Subcutaneous abdominal adipose tissue (tissue), 5 donors: ENCODE data around the gene PMPCA.

Experiments
- H3K27ac ChIP-seq: one replicate; pipeline ENCODE4 v1.7.0; 2013; ENCODE audit warnings: low read depth, mild to moderate bottlenecking, inconsistent platforms, low read length, moderate library complexity
- H3K27me3 ChIP-seq, 5 donors: one replicate each; pipeline ENCODE4 v1.7.0; 2013; ENCODE audit warnings: low read length in 5 of 5, inconsistent platforms in 1 of 5; ENCODE audit not compliant: control insufficient read depth in 5 of 5, insufficient read depth in 4 of 5
- H3K36me3 ChIP-seq, 5 donors: one replicate each; pipeline ENCODE4 v1.7.0; 2013; ENCODE audit warnings: low read length in 5 of 5; ENCODE audit not compliant: control insufficient read depth in 5 of 5, insufficient read depth in 5 of 5
- H3K4me1 ChIP-seq, 5 donors: one replicate each; pipeline ENCODE4 v1.7.0; 2013; ENCODE audit warnings: low read length in 5 of 5, mild to moderate bottlenecking in 3 of 5, moderate library complexity in 1 of 5; ENCODE audit not compliant: control insufficient read depth in 5 of 5, insufficient read depth in 5 of 5
- H3K4me3 ChIP-seq, 5 donors: one replicate each; pipeline ENCODE4 v1.7.0; 2013; ENCODE audit warnings: low read length in 5 of 5, low read depth in 1 of 5
- H3K9ac ChIP-seq, 5 donors: one replicate each; pipeline ENCODE4 v1.7.0; 2013; ENCODE audit warnings: low read length in 5 of 5, mild to moderate bottlenecking in 4 of 5, moderate library complexity in 3 of 5
- H3K9me3 ChIP-seq, 5 donors: one replicate each; pipeline ENCODE4 v1.7.0; 2013; ENCODE audit warnings: low read length in 5 of 5; ENCODE audit not compliant: control insufficient read depth in 5 of 5
- donor health status: healthy.
- donor health status: healthy.
- donor health status: healthy.
- donor health status: healthy.
- donor health status: healthy.

PMPCA gene

DNA sequence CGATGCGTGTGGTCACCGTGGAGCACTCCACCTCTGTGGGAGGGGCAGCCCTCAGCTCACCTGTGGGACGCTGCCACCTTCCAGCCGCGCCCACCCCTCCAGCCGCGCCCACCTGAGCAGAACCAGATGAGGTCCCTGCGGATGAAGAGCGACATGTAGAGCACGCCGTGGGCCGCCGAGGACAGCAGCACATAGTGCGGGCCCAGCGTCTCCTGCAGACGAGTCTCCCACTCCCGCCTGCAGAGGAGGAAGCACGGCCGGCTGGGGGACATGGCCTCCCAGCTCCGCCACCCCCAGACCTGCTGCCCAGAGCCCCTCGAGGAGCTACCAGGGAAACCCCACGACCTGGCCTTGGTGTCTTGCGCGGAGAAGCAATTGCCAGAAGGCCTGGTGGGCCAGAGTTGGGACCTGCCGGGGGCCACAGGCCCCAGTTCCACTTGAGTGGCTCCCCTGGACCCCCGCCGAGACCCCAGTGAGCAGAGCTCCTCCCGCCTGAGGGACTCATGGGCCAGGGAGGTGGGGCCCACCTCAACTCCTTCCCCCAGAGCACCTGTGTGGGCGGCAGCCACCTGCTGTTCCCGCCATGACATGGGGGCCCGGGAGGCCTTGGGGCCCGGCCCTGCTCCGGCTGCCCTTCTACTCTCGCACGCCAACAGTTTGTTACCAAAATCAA lies 22.7 kb downstream of the PMPCA start:
- no peak overlapping the region for H3K4me3 ChIP-seq
- peaks cover 0 to 53% (median 44%) of the 10 kb centered on the region in 5 donors for H3K36me3 ChIP-seq
- H3K27ac ChIP-seq, result no peak overlapping the region
- no peaks in the 10 kb centered on the region for H3K9me3 ChIP-seq
- peaks cover 9 to 26% (median 22%) of the 10 kb centered on the region in 5 donors for H3K4me1 ChIP-seq
- no peak overlapping the region for H3K9ac ChIP-seq
- no peaks in the 10 kb centered on the region for H3K27me3 ChIP-seq

DNA sequence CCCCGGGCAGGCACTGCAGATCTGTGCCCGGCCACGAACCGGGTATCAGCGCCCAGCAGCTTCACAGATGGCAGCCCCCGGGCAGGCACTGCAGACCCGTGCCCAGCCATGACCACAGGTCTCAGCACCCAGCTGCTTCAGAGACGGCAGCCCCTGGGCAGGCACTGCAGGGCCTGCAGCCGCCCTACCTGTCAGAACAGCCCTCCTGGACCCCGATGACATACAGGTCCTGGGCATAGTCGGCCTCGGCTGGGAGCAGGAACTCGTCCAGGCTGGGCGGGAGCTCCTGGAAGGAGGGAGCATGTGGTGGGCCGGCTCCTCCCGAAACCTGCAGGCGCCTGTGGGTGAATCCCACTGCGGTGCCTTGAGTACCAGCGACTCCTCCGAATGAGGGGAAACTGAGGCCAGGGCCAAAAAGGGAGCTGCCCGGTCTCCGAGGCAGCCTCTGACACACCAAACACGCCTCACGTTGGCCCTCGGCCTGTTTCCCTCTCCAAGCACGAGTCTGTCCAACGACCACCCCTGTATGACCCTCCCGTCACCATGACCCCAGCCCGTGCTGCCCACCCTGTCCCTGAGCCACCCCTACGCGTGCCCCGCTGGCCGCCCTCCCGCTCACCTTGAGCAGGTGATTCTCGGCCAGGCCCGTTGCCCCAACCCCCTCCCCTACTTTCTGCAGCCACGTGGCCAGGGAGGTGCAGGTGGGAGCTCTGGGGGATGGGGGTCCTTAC lies 23.6 kb downstream of the PMPCA start:
- peaks cover 0 to 49% (median 40%) of the 10 kb centered on the region in 5 donors for H3K36me3 ChIP-seq
- H3K9ac ChIP-seq, result no peak overlapping the region
- no peaks in the 10 kb centered on the region for H3K27me3 ChIP-seq
- no peak overlapping the region for H3K4me3 ChIP-seq
- no peak overlapping the region for H3K27ac ChIP-seq
- no peaks in the 10 kb centered on the region for H3K9me3 ChIP-seq
- H3K4me1 ChIP-seq, result peaks cover 9 to 34% (median 31%) of the 10 kb centered on the region in 5 donors

DNA sequence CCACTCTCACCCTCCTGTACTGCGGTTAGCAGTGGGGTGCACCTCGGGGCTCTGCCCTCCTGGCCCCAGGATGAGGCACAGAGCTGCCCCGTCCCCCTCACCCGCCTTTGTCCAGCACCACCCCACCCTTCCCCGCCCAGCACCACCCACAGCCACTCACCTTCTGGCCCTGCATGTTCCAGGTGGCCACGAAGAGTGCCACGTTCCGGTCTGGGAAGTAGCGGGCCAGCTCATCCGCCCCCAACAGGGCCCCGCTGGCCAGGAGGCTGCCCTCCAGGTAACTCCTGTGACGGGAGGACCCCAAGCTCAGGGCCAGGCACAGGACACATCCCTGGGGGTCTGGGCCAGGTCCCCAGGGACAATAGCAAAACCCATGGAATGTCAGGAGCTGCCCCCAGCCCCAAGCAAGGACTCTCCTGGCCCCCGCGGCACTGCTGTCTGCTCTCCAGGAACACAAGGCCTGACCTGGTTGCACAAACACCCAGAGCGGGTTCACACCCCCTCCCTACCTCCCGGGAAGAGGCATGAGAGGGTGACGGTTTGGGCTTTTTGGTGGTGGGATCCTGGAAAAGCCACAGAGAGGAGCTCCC lies 24.2 kb downstream of the PMPCA start:
- Histone ChIP-seq H3K27ac (no peak overlapping the region), H3K36me3 (peaks cover 0 to 43% (median 33%) of the 10 kb centered on the region in 5 donors), H3K27me3 (no peaks in the 10 kb centered on the region), H3K9me3 (no peaks in the 10 kb centered on the region), H3K4me1 (peaks cover 9 to 36% (median 34%) of the 10 kb centered on the region in 5 donors), H3K9ac (no peak overlapping the region), H3K4me3 (no peak overlapping the region)

DNA sequence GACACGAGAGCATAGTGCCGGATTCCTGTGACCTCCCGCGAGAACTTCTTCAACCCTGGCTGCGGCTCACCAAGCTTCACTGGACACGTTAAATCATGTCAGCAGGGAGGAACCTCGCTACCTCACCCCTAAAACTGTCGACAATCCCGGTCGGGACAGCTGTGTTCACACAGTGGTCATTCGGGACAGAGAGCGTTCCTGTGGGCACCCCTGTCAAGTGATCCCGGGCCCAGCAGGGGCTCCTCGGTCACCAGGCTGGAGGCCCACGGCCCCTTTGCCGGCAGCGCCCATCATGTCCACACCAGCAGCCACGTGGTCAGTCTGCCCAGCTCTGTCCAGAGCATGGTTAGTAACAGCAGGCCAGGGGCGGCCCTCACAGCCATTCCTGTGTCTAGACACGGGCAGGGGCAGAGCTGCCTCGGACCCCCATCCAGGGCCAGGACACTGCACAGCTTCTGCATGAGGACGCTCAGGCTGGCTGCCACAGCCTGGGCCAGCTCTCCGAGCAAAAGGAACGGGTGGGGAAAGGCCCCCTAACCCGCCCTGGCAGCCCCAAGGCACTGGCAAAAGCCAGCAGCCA lies 25.7 kb downstream of the PMPCA start:
- Histone ChIP-seq H3K27me3 (no peaks in the 10 kb centered on the region), H3K4me1 (peaks cover 9 to 47% (median 42%) of the 10 kb centered on the region in 5 donors), H3K4me3 (peak overlapping the region in 2 of 5 donors; percentile 77 to 82), H3K9ac (peak overlapping the region in 2 of 5 donors; percentile 53 to 56), H3K27ac (no peak overlapping the region), H3K9me3 (no peaks in the 10 kb centered on the region), H3K36me3 (peaks cover 0 to 36% (median 25%) of the 10 kb centered on the region in 5 donors)

DNA sequence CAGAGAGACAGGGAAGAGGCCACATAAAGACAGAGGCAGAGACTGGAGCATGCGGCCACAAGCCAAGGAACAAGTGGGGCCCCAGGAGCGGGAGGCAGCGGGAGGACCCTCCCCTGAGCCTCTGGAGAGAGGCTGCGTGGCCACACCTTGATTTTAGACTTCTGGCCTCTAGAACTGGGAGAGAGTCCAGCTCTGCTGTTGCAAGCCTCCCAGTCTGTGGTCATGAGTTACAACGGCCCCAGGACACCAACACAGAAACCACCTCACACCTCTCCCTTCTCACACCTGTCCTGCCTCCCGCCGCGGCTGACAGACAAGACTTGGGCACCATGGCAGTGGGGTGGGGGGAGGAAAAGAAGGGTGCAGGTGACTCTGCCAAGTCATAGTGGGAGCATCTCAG lies 27.0 kb downstream of the PMPCA start:
- Histone ChIP-seq H3K27me3 (no peaks in the 10 kb centered on the region), H3K9ac (peak overlapping the region in 4 of 5 donors; percentile 25 to 58 (median 54)), H3K4me1 (peaks cover 9 to 59% (median 49%) of the 10 kb centered on the region in 5 donors), H3K36me3 (peaks cover 0 to 41% (median 29%) of the 10 kb centered on the region in 5 donors), H3K4me3 (peak overlapping the region; percentile 63 to 82 (median 75)), H3K27ac (peak overlapping the region; percentile 16), H3K9me3 (no peaks in the 10 kb centered on the region)

DNA sequence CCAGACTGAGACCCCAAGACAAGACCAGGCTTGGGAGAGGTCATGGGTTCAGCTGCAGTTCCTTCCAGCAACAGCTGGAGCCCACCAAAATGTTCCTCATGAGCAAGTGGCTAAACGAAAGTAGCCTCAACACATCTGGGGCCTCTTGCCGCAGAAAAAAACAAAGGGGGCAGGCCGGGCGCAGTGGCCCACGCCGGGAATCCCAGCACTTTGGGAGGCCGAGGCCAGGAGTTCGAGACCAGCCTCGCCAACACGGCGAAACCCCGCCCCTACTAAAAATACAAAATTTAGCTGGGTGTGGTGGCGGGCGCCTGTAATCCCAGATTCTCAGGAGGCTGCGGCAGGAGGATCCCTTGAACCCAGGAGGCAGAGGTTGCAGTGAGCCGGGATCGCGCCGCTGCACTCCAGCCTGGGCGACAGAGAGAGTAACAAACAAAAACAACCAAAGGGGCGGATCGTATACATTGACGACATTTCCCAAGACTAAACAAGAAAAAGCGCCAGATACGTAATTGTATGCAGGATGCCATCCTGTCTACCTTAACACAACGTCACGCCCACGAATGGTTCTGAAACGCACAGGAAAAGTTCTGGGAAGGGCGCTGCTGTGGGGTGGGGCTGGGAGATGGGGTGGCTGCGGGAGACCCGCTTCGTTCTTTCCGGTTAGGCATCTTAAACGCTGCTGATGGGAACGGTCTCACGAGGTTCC lies 27.5 kb downstream of the PMPCA start:
- Histone ChIP-seq H3K4me1 (peaks cover 9 to 64% (median 51%) of the 10 kb centered on the region in 5 donors), H3K4me3 (peak overlapping the region; percentile 63 to 82 (median 75)), H3K9ac (peak overlapping the region; percentile 38 to 83 (median 79)), H3K9me3 (no peaks in the 10 kb centered on the region), H3K36me3 (peaks cover 0 to 41% (median 29%) of the 10 kb centered on the region in 5 donors), H3K27ac (no peak overlapping the region), H3K27me3 (no peaks in the 10 kb centered on the region)

DNA sequence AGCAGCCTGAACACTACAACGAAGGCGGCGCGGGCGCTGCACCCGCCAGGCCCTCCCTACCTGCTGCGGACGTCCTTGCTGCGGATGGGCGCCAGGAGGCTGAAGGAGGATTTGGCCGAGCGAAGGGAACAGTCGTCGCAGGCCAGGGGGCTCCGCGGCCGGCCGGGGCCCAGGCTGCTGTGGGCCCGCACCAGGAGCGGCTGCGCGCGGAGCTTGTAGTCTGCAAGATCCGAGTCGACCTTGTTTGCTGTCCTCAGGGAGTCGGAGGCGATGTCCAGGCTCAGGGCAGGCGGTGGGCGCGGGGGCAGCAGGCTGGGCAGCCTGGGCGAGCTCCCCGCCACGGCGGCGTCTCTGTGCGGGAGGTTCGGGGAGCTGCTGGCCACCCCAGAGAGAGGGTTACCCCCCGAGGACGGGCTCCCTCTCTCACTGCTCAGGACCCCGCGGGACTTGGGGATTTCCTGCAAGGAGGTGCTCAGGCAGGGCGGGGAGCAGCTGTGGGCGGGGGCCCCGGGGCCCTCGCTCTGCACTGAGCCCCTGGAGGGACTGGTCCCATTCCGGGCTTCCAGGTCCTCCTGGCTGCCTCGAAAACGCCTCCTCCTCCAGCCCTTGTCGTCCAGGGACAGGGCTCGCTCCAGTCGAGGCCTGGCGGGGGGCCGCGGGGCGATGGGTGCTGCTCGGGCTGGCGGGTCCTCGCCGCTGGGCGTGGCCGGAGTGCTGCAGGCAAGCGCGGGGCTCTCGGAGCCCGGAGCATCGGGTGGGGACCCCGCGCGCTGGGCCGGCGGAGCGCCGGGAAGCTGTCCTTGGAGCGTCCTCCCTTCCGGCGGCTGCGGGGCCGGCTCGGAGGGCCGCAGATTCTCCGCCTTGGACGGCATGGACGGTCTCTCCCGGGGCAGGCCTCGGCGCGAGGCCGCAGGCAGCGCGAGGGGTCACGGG lies 28.4 kb downstream of the PMPCA start:
- Histone ChIP-seq H3K4me3 (peak overlapping the region in 4 of 5 donors; percentile 66 to 82 (median 76)), H3K9ac (peak overlapping the region in 4 of 5 donors; percentile 73 to 83 (median 80)), H3K27me3 (no peaks in the 10 kb centered on the region), H3K36me3 (peaks cover 0 to 45% (median 34%) of the 10 kb centered on the region in 5 donors), H3K4me1 (peaks cover 9 to 66% (median 51%) of the 10 kb centered on the region in 5 donors), H3K27ac (no peak overlapping the region), H3K9me3 (no peaks in the 10 kb centered on the region)

DNA sequence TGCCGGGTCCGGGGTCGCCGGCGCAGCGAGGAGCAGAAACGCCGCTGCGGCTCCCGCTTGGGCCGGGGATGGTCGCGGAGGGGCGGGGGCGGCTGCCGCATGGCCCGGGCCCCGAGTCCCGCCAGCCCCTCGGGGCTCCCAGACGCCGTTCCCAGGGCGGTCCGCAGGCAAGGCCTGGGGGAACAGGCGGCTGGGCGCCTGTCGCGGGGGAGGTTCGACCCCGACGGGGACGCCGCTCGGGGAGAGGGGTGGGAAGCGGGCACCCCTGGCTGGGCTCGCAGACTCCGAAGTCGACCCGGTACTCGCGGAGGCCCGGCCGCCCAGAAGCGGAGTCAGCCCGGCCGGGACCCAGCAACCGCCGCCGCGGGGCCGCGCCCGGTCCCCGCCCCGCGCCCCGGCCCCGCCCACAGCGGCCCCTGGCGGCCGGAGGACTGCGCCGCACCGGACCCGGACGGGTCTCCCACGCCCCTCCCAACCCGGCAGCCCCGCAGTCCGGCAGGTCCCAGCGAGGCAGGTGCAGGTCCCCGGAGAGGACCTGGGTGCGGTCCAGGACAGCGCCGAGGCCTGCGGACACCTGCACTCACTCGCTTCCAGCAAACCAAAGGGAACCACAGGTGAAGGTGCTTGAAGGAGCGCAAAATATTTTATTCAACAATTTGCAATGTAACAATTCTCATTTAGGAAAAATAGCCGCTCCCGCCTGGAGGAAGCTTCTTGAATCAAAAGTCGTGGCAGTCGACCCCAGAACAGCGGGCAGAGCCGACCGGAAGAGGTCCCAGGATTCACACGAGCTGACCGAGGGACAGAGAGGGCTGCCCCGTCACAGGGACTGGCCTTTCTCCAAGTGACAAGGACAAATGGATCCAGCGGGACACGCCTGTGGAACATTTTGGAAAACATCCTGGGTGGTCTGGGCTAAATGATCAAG lies 29.3 kb downstream of the PMPCA start, which contains the start of gene INPP5E:
TSS of gene INPP5E (minus strand) at position 365 of the 928 bp plus-strand sequence. CDS start 426 bp downstream, outside the sequence.
- Histone ChIP-seq H3K27me3 (no peaks in the 10 kb centered on the region), H3K4me1 (peaks cover 9 to 66% (median 51%) of the 10 kb centered on the region in 5 donors), H3K4me3 (peak within 1 kb of the TSS in 4 of 5 donors; percentile 66 to 82 (median 76)), H3K36me3 (peaks cover 0 to 50% (median 41%) of the 10 kb centered on the region in 5 donors), H3K27ac (no peak within 1 kb of the TSS), H3K9ac (peak within 1 kb of the TSS in 4 of 5 donors; percentile 73 to 83 (median 80)), H3K9me3 (no peaks in the 10 kb centered on the region)
